Retinal pigment epithelial cell (primary cell): ENCODE results near the gene CCR9.
A peak's percentile ranks its signal among the peaks of the same experiment; 100 is the strongest.

ENCODE experiments used
- DNase-seq: peaks from one replicate; pipeline ENCODE4 v3.0.0-alpha.2; 2010; ENCODE audit warnings: low read depth
- H3K4me3 ChIP-seq: 2 replicates; pipeline ENCODE4 v1.5.1; 2011; ENCODE audit warnings: mild to moderate bottlenecking, low read length, control low read depth, moderate library complexity
- TF ChIP-seq, protein P1 (sequence below): conservative IDR thresholded peaks from 2 replicates; pipeline ENCODE4 v1.5.1; 2011; ENCODE audit warnings: low read depth, low read length, control low read depth, inconsistent platforms

Gene CCR9

DNA sequence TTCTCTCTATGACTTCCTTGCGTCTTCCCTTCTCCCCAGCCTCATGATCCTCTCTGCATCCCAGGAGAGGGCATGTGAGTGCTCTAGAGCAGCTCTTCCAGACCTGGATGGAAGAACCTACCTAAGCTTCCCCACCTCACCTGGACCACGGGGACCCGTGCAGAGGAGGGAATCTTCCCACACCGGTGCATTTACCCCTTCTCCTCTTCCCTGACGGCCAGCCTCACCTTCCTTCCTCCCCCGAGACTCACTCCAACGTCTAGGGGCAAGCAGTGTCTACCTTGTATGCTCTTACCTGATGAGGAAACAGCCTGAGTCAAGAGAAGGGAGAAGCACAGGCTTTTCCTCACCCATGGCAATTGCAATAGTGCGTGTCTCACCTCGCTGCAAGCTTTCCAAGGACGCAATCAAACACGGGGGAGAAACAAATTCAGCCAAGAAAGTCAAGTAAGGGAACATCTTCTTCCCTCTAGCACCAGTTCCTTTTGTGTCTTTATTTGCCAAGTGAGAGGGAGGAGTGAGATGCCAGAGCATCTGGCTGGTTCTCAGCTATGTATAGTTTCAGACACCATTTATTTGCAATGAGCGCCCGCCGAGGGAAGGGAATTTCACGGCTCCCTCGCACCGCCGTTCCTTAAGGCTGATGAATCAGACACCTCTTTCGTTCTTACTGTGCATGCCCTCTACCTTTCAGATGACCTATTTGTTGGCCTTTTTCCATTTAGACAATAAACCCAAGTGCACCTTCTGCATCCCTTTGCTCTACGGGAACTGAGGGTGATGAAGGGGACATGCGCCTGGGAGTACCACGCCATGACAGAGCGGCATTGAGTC, 1.8 kb upstream of the CCR9 start:
- DNase-seq, result no peak
- H3K4me3 ChIP-seq, result no peak overlapping the region
- TF ChIP-seq, protein P1, sequence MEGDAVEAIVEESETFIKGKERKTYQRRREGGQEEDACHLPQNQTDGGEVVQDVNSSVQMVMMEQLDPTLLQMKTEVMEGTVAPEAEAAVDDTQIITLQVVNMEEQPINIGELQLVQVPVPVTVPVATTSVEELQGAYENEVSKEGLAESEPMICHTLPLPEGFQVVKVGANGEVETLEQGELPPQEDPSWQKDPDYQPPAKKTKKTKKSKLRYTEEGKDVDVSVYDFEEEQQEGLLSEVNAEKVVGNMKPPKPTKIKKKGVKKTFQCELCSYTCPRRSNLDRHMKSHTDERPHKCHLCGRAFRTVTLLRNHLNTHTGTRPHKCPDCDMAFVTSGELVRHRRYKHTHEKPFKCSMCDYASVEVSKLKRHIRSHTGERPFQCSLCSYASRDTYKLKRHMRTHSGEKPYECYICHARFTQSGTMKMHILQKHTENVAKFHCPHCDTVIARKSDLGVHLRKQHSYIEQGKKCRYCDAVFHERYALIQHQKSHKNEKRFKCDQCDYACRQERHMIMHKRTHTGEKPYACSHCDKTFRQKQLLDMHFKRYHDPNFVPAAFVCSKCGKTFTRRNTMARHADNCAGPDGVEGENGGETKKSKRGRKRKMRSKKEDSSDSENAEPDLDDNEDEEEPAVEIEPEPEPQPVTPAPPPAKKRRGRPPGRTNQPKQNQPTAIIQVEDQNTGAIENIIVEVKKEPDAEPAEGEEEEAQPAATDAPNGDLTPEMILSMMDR, result no peak

DNA sequence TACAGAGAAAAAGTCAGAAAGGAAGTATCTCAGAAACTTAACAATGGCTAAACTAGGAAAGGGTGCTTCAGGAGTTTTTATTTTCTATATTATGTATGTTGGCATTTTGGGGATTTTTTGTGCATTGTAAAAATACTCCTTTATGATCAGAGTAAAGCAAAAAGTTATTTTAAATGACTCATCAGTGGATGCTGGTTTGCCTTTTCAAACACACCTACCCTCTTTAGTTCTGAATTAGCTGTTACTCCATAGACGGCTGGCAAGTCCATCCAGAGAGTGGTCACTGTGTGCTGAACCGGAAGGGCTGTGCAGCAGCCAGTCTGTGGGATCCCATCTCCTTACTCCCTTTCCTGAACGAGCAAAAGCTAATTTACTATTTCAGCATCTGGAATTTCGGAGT, 942 bp downstream of the CCR9 start:
- TF ChIP-seq, protein P1, result no peak
- no peak overlapping the region for H3K4me3 ChIP-seq
- DNase-seq, result no peak

DNA sequence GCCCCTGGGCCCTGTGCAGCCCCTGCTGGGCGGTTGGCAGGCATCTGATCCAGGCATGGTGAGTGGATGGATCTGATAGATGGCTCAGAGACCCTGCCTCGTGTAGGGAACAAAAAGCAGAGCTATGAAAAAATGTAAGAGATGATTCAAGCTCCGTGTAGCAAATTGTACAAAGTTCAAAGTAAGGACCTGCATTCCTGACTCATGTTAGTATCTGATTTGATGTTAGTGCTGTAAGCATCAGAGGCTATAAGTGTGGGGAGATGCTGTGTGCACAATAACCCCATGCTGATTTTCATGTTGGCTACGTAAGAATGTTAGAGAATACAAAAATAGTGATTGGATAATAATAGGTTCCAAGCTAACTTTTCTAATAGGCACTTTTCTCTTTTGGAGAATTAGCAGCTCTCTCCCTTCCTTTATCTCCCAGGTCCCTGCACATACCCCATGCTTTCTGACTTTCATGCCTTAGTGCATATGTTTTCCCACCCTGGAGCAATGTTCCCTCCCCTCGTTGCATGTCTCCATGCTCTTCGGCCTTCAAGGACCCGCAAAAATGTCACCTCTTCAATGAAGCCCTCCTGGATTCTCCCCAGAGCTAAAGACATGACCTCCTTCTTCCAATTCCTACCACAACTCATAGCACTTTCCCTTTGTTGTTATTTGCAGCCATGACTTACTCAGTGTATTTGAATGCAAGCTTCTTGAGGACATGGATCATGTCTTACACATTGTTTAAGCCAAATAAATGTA, 1.6 kb downstream of the CCR9 start:
- DNase-seq, result no peak
- no peak overlapping the region for H3K4me3 ChIP-seq

DNA sequence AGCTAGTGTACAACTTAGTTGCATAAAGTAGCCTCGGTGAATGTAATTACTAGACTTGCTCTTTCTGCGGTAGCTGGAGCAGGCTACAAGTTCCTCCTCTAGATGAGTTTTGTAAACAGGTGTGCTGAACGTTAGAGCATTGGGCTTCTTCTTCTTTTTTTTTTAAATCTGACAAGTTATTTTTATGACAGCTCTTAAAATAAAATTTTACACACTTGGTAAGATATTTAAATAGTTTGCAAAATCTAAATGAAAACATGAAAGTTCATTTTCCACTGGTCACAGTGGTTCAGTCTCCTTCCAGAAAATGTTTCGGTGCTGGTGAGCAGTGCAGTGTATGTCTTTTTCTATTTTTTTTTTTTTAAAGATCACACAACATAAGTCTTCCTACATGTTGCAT, 3.0 kb downstream of the CCR9 start:
- DNase-seq, result no peak
- H3K4me3 ChIP-seq, result no peak overlapping the region
- TF ChIP-seq, protein P1, result no peak

More for the DNA sequence above, 1.6 kb downstream of the CCR9 start:
- TF ChIP-seq, protein P1, result peak; percentile 3

DNA sequence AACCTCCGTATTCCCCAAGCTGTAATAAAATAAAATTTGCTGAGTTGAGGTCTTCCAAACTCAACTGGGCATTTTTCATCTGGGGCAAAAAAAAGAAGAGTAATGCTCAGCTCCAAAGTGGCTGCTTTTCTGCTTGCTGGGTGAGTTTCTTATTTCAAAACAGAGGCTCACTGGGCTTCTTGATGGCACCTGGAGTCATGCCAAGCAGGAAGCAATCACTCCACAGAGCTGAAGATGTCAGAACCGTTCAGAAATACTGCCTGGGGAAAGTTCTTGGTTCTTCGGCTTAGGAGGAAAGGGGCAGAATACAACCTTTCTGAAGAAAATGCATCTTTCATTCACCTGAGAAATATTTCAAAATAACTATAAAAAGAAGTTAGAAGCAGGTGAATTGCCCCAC, 4.1 kb downstream of the CCR9 start:
- TF ChIP-seq, protein P1, result no peak
- no peak for DNase-seq
- H3K4me3 ChIP-seq, result no peak overlapping the region

DNA sequence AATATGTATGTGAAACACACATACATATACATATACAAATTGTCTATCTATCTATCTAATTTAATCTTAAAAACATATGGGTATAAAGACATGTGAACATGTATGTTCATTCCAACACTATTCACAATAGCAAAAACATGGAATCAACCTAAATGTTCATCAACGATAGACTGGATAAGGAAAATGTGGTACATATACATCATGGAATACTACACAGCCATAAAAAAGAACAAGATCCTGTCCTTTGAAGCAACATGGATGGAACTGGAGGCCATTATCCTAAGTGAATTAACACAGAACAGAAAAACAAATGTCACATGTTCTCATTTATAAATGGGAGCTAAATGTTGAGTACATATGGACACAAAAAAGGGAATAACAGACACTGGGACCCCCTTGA, 5.8 kb downstream of the CCR9 start:
- TF ChIP-seq, protein P1, result no peak
- no peak overlapping the region for H3K4me3 ChIP-seq
- no peak for DNase-seq
